Hepatocyte (in vitro differentiated cells): ENCODE data around the gene PPA1. TPM values are rescaled to one million over a fixed set of nuclear protein-coding genes. Genes with fewer than 3 reads are reported as not detected.
"Not testable (repeated sequence)": the region's sequence is repeated elsewhere in the genome, so short reads cannot be mapped to it uniquely, and the experiment has no call there.

ENCODE experiments used
- DNase-seq: peaks from one replicate; pipeline ENCODE4 v3.0.0-alpha.2; 2016; ENCODE audit warnings: low spot score
- H2AFZ ChIP-seq: fragments of 200-600 bp; sonication (generic); 2 replicates; pipeline ENCODE4 v1.6.0; 2016; ENCODE audit warnings: antibody characterized with exemption, mild to moderate bottlenecking
- H3K27ac ChIP-seq: fragments of 200-600 bp; sonication (generic); 2 replicates; pipeline ENCODE4 v1.5.1; 2016; ENCODE audit warnings: mild to moderate bottlenecking
- H3K27me3 ChIP-seq: fragments of 200-600 bp; sonication (generic); 2 replicates; pipeline ENCODE4 v1.6.1; 2016
- H3K36me3 ChIP-seq: fragments of 200-600 bp; sonication (generic); replicated peaks from 2 replicates; pipeline ENCODE4 v1.5.1; 2016; ENCODE audit warnings: low read depth; ENCODE audit not compliant: insufficient read depth
- H3K4me1 ChIP-seq: fragments of 200-600 bp; sonication (generic); 2 replicates; pipeline ENCODE4 v1.5.1; 2016; ENCODE audit warnings: mild to moderate bottlenecking, moderate library complexity; ENCODE audit not compliant: insufficient read depth
- H3K4me2 ChIP-seq: fragments of 200-600 bp; sonication (generic); 2 replicates; pipeline ENCODE4 v1.6.0; 2016
- H3K4me3 ChIP-seq: fragments of 200-600 bp; sonication (generic); 2 replicates; pipeline ENCODE4 v1.5.1; 2016; ENCODE audit warnings: mild to moderate bottlenecking
- H3K79me2 ChIP-seq: fragments of 200-600 bp; sonication (generic); 2 replicates; pipeline ENCODE4 v1.6.0; 2017; ENCODE audit warnings: mild to moderate bottlenecking
- H3K9me2 ChIP-seq: fragments of 200-600 bp; sonication (generic); replicated peaks from 2 replicates; pipeline ENCODE4 v1.6.0; 2017; ENCODE audit warnings: mild to moderate bottlenecking; ENCODE audit not compliant: insufficient read depth
- H3K9me3 ChIP-seq: fragments of 200-600 bp; sonication (generic); 2 replicates; pipeline ENCODE4 v1.5.1; 2016; ENCODE audit warnings: low read depth, mild to moderate bottlenecking
- H4K20me1 ChIP-seq: fragments of 200-600 bp; sonication (generic); 2 replicates; pipeline ENCODE4 v1.6.0; 2016; ENCODE audit warnings: mild to moderate bottlenecking; ENCODE audit not compliant: insufficient read depth, poor library complexity, severe bottlenecking
- EZH2 ChIP-seq: fragments of 200-600 bp; sonication (generic); IDR thresholded peaks from 2 replicates; pipeline ENCODE4 v1.6.1; 2016; ENCODE audit warnings: antibody characterized with exemption, mild to moderate bottlenecking, borderline replicate concordance
- EZH2phosphoT487 ChIP-seq: fragments of 200-600 bp; sonication (generic); IDR thresholded peaks from one replicate; pipeline ENCODE4 v1.6.1; 2018; ENCODE audit warnings: antibody characterized with exemption, mild to moderate bottlenecking, low read depth, moderate library complexity; ENCODE audit not compliant: unreplicated experiment, severe bottlenecking
- WGBS: methylation state at CpG from one replicate; pipeline ENCODE4 v1.1.6; 2016; ENCODE audit warnings: low lambda C conversion rate; ENCODE audit errors: missing lambda C conversion rate; 5-methylcytosine and 5-hydroxymethylcytosine counted together
- polyA plus RNA-seq: library from polyadenylated mRNA; unstranded; fragments of >200 nt; fragmentation: Nextera tagmentation; extraction: Ambion mirVana; gene quantifications from 2 replicates; pipeline ENCODE4 v1.2.1, GENCODE V29; 2016
- total RNA-seq: library from RNA; depleted of rRNA; stranded (reverse); fragments of >200 nt; gene quantifications from 2 replicates; pipeline ENCODE4 v1.2.3, GENCODE V29; 2014
- TF ChIP-seq, protein P1 (sequence below): fragments of 200-600 bp; sonication (generic); IDR thresholded peaks from 2 replicates; pipeline ENCODE4 v1.5.1; 2016; ENCODE audit warnings: antibody characterized with exemption, mild to moderate bottlenecking; ENCODE audit not compliant: poor library complexity

PPA1 gene
- total and polyA plus RNA-seq, 2 experiments from 2014 or later = 131 to 156 TPM

GRCh38 chr10:70223728-70224127 lies 9.5 kb downstream of the PPA1 start:
- WGBS = 95% methylated on average over 2 of the region's 2 CpGs
- H3K9me2 ChIP-seq = no peaks in the 10 kb centered on the region
- TF ChIP-seq EZH2 (no peak), EZH2phosphoT487 (no peak)
- TF ChIP-seq, protein P1, sequence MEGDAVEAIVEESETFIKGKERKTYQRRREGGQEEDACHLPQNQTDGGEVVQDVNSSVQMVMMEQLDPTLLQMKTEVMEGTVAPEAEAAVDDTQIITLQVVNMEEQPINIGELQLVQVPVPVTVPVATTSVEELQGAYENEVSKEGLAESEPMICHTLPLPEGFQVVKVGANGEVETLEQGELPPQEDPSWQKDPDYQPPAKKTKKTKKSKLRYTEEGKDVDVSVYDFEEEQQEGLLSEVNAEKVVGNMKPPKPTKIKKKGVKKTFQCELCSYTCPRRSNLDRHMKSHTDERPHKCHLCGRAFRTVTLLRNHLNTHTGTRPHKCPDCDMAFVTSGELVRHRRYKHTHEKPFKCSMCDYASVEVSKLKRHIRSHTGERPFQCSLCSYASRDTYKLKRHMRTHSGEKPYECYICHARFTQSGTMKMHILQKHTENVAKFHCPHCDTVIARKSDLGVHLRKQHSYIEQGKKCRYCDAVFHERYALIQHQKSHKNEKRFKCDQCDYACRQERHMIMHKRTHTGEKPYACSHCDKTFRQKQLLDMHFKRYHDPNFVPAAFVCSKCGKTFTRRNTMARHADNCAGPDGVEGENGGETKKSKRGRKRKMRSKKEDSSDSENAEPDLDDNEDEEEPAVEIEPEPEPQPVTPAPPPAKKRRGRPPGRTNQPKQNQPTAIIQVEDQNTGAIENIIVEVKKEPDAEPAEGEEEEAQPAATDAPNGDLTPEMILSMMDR = no peak
- H3K27ac ChIP-seq = no peak overlapping the region
- H3K9me3 ChIP-seq = no peaks in the 10 kb centered on the region
- no peaks in the 10 kb centered on the region for H3K36me3 ChIP-seq
- H3K4me2 ChIP-seq = no peak overlapping the region
- H2AFZ ChIP-seq = no peak overlapping the region
- no peak overlapping the region for H3K4me3 ChIP-seq
- H3K27me3 ChIP-seq = no peaks in the 10 kb centered on the region
- no peak for DNase-seq
- H4K20me1 ChIP-seq = no peaks in the 10 kb centered on the region
- peaks cover 48% of the 10 kb centered on the region for H3K79me2 ChIP-seq
- H3K4me1 ChIP-seq = no peaks in the 10 kb centered on the region

GRCh38 chr10:70222811-70223447 lies 10.3 kb downstream of the PPA1 start:
- not testable (repeated sequence) for H3K9me2 ChIP-seq, H3K36me3 ChIP-seq, H3K9me3 ChIP-seq, H3K4me1 ChIP-seq, DNase-seq, H3K4me2 ChIP-seq, H3K4me3 ChIP-seq, H4K20me1 ChIP-seq, H2AFZ ChIP-seq, H3K27me3 ChIP-seq, H3K27ac ChIP-seq
- WGBS = 80% methylated on average over 9 of the region's 9 CpGs
- H3K79me2 ChIP-seq = peaks cover 42% of the 10 kb centered on the region

- DNase-seq = peak; percentile 16
- peaks cover 40% of the 10 kb centered on the region for H3K79me2 ChIP-seq
- H3K27ac ChIP-seq = no peak overlapping the region
- H3K27me3 ChIP-seq = no peaks in the 10 kb centered on the region
- H3K4me1 ChIP-seq = no peaks in the 10 kb centered on the region
- H3K4me3 ChIP-seq = no peak overlapping the region
- H3K9me3 ChIP-seq = no peaks in the 10 kb centered on the region
- H3K9me2 ChIP-seq = no peaks in the 10 kb centered on the region
- no peak overlapping the region for H2AFZ ChIP-seq
- H4K20me1 ChIP-seq = no peaks in the 10 kb centered on the region
- no peaks in the 10 kb centered on the region for H3K36me3 ChIP-seq
- TF ChIP-seq EZH2phosphoT487 (no peak), EZH2 (no peak)
- TF ChIP-seq, protein P1 = no peak
- WGBS = 82% methylated on average over 3 of the region's 3 CpGs
- no peak overlapping the region for H3K4me2 ChIP-seq
Observed at GRCh38 chr10:70222340-70222794, 10.9 kb downstream of the PPA1 start.

DNA sequence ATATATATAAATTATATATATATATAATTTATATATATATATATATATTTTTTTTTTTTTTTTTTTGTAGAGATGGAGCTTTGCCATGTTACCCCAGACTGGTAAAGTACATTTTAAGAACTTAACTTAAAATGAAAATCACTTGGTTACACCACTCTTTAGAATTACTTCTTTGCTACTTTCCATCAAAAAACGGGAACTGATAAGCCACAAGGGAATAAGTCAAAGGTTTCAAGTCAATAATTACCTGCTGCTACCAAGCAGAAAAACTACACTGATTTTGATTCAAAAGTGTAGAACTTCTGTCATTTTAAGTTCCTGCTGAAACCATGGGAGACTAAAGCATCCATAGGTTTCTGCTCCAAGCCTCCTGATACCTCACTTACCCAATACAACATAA lies 12.2 kb downstream of the PPA1 start:
- no peaks in the 10 kb centered on the region for H3K27me3 ChIP-seq
- H3K9me3 ChIP-seq = no peaks in the 10 kb centered on the region
- peak overlapping the region; percentile 44 for H3K4me2 ChIP-seq
- H3K36me3 ChIP-seq = no peaks in the 10 kb centered on the region
- no peak overlapping the region for H2AFZ ChIP-seq
- no peak overlapping the region for H3K27ac ChIP-seq
- no peaks in the 10 kb centered on the region for H4K20me1 ChIP-seq
- peaks cover 27% of the 10 kb centered on the region for H3K79me2 ChIP-seq
- no peaks in the 10 kb centered on the region for H3K9me2 ChIP-seq
- WGBS = 57% methylated on average over 1 of the region's 1 CpG
- TF ChIP-seq EZH2phosphoT487 (no peak), EZH2 (no peak)
- TF ChIP-seq, protein P1 = no peak
- H3K4me1 ChIP-seq = no peaks in the 10 kb centered on the region
- no peak overlapping the region for H3K4me3 ChIP-seq
- no peak for DNase-seq
